Measurements from ENCODE around the gene NPRL2. TPM values are rescaled to one million over a fixed set of nuclear protein-coding genes. Genes with fewer than 3 reads are reported as not detected.

NPRL2 gene
- total RNA-seq, 1 donor from 2014 or later: 17.1 TPM

- DNase-seq (ENCODE audit: low read depth) (no peak), FAIRE-seq (no peak)
- no peaks in the 10 kb centered on the region for H3K27me3 ChIP-seq (ENCODE audit: control insufficient read depth, insufficient read depth, low read length)
- H3K4me3 ChIP-seq (ENCODE audit: low read depth, low read length): no peak overlapping the region
- no peak for TF ChIP-seq CTCF (IDR thresholded peaks at IDR 0.05; ENCODE audit: insufficient read depth, low read length, severe bottlenecking)
- H3K36me3 ChIP-seq (ENCODE audit: control insufficient read depth, insufficient read depth, low read length): peaks cover 25% of the 10 kb centered on the region
Measured at GRCh38 chr3:50355829-50356552, 5.4 kb upstream of the NPRL2 start.

GRCh38 chr3:50354850-50355249, 4.3 kb upstream of the NPRL2 start:
- Histone ChIP-seq H3K36me3 (ENCODE audit: control insufficient read depth, insufficient read depth, low read length) (peaks cover 25% of the 10 kb centered on the region), H3K27me3 (ENCODE audit: control insufficient read depth, insufficient read depth, low read length) (no peaks in the 10 kb centered on the region), H3K4me3 (ENCODE audit: low read depth, low read length) (no peak overlapping the region)
- no peak for TF ChIP-seq CTCF (IDR thresholded peaks at IDR 0.05; ENCODE audit: insufficient read depth, low read length, severe bottlenecking)
- FAIRE-seq (no peak), DNase-seq (ENCODE audit: low read depth) (no peak)

- Histone ChIP-seq H3K4me3 (ENCODE audit: low read depth, low read length) (no peak overlapping the region), H3K36me3 (ENCODE audit: control insufficient read depth, insufficient read depth, low read length) (peaks cover 27% of the 10 kb centered on the region), H3K27me3 (ENCODE audit: control insufficient read depth, insufficient read depth, low read length) (no peaks in the 10 kb centered on the region)
- DNase-seq (ENCODE audit: low read depth) (no peak), FAIRE-seq (no peak)
- TF ChIP-seq CTCF (IDR thresholded peaks at IDR 0.05; ENCODE audit: insufficient read depth, low read length, severe bottlenecking): no peak
Measured at GRCh38 chr3:50354186-50354764, 3.7 kb upstream of the NPRL2 start.

GRCh38 chr3:50353245-50354004, 2.9 kb upstream of the NPRL2 start:
- TF ChIP-seq CTCF (IDR thresholded peaks at IDR 0.05; ENCODE audit: insufficient read depth, low read length, severe bottlenecking): no peak
- DNase-seq (ENCODE audit: low read depth): no peak
- no peak overlapping the region for H3K4me3 ChIP-seq (ENCODE audit: low read depth, low read length)
- no peaks in the 10 kb centered on the region for H3K27me3 ChIP-seq (ENCODE audit: control insufficient read depth, insufficient read depth, low read length)
- FAIRE-seq: no peak
- peaks cover 30% of the 10 kb centered on the region for H3K36me3 ChIP-seq (ENCODE audit: control insufficient read depth, insufficient read depth, low read length)

GRCh38 chr3:50352781-50353180, 2.2 kb upstream of the NPRL2 start:
- Histone ChIP-seq H3K36me3 (ENCODE audit: control insufficient read depth, insufficient read depth, low read length) (peaks cover 36% of the 10 kb centered on the region), H3K4me3 (ENCODE audit: low read depth, low read length) (no peak overlapping the region), H3K27me3 (ENCODE audit: control insufficient read depth, insufficient read depth, low read length) (no peaks in the 10 kb centered on the region)
- DNase-seq (ENCODE audit: low read depth) (peak; percentile 38), FAIRE-seq (no peak)
- peak; percentile 35 for TF ChIP-seq CTCF (IDR thresholded peaks at IDR 0.05; ENCODE audit: insufficient read depth, low read length, severe bottlenecking)
